GM21360 (cell line): ENCODE measurements around the gene STAT3.
"Not testable (repeated sequence)": the region's sequence is repeated elsewhere in the genome, so short reads cannot be mapped to it uniquely, and the experiment has no call there.

Experiments used
- ATAC-seq: cut with Tn5 transposase; IDR thresholded peaks from one replicate; pipeline ENCODE4 v1.9.1; 2021; ENCODE audit warnings: mild to moderate bottlenecking, moderate library complexity; ENCODE audit not compliant: unreplicated experiment

STAT3 gene

GRCh38 chr17:42317967-42318366, 70.3 kb downstream of the STAT3 start:
- ATAC-seq: not testable (repeated sequence)

- no peak for ATAC-seq
These were observed 70.9 kb downstream of the STAT3 start for GRCh38 chr17:42317266-42317845.

GRCh38 chr17:42316755-42317154, 71.5 kb downstream of the STAT3 start:
- no peak for ATAC-seq

- ATAC-seq: no peak
These were observed 72.7 kb downstream of the STAT3 start for GRCh38 chr17:42315402-42316156.

GRCh38 chr17:42313773-42314566, 74.3 kb downstream of the STAT3 start:
- no peak for ATAC-seq

- ATAC-seq: no peak
These were observed 74.9 kb downstream of the STAT3 start for GRCh38 chr17:42313389-42313772.

- no peak for ATAC-seq
These were observed 75.7 kb downstream of the STAT3 start for GRCh38 chr17:42312285-42313130.

GRCh38 chr17:42312035-42312284, 76.3 kb downstream of the STAT3 start:
- no peak for ATAC-seq

- no peak for ATAC-seq
These were observed 76.8 kb downstream of the STAT3 start for GRCh38 chr17:42311240-42312034.

GRCh38 chr17:42310787-42311215, 77.4 kb downstream of the STAT3 start:
- no peak for ATAC-seq

GRCh38 chr17:42309986-42310786, 78.1 kb downstream of the STAT3 start:
- ATAC-seq: no peak

- no peak for ATAC-seq
These were observed 79.1 kb downstream of the STAT3 start for GRCh38 chr17:42309142-42309541.

- no peak for ATAC-seq
These were observed 79.8 kb downstream of the STAT3 start for GRCh38 chr17:42308446-42308845.

GRCh38 chr17:42307362-42307927, 80.8 kb downstream of the STAT3 start:
- no peak for ATAC-seq

- ATAC-seq: no peak
These were observed 81.9 kb downstream of the STAT3 start for GRCh38 chr17:42306385-42306667.

- ATAC-seq: no peak
These were observed 82.5 kb downstream of the STAT3 start for GRCh38 chr17:42305543-42306384.

GRCh38 chr17:42305031-42305330, 83.3 kb downstream of the STAT3 start:
- ATAC-seq: not testable (repeated sequence)

- ATAC-seq: no peak
These were observed 83.8 kb downstream of the STAT3 start for GRCh38 chr17:42304187-42305030.
